Mucosa of descending colon (tissue), 3 donors: ENCODE results near the gene BPIFB2. TPM values are rescaled to one million over a fixed set of nuclear protein-coding genes. Genes with fewer than 3 reads are reported as not detected.

Experiments used
- ATAC-seq: fragments of 200-7000 bp; cut with Tn5 transposase; one replicate; pipeline ENCODE4 v1.9.1; 2020; ENCODE audit warnings: mild to moderate bottlenecking, moderate library complexity
- DNase-seq, 3 donors: peaks; one replicate each; pipeline ENCODE4 v3.0.0-alpha.2; 2020
- H3K36me3 ChIP-seq: fragments of 200-600 bp; one replicate; pipeline ENCODE4 v1.8.0; 2021; ENCODE audit warnings: low read depth, mild to moderate bottlenecking
- H3K4me1 ChIP-seq: fragments of 200-600 bp; one replicate; pipeline ENCODE4 v1.8.0; 2021; ENCODE audit warnings: low read depth, mild to moderate bottlenecking
- H3K4me3 ChIP-seq: fragments of 200-600 bp; one replicate; pipeline ENCODE4 v1.8.0; 2021; ENCODE audit warnings: mild to moderate bottlenecking
- H3K9me3 ChIP-seq: fragments of 200-600 bp; one replicate; pipeline ENCODE4 v1.8.0; 2021; ENCODE audit warnings: mild to moderate bottlenecking
- intact Hi-C, 2 donors: fragments of 100-400 bp; cut with DNase I in 1 of 2; cut with micrococcal nuclease in 1 of 2; formaldehyde crosslinking; loops; one replicate each; pipeline versions ENCODE4 v1.11.0 to v1.11.1; 2022; cut with DNase I, micrococcal nuclease
- total RNA-seq, 3 donors: library from RNA; stranded (reverse); fragmentation: NEBNext Ultra II Directional in 2 of 3; extraction: Animal tissue kit (Norgen Biotek cat#: 25700) in 2 of 3; gene quantifications; one replicate each; pipeline versions ENCODE4 v1.2.1 to v1.2.4, GENCODE V29; 2021 to 2023
- TF ChIP-seq, protein P1 (sequence below): fragments of 200-600 bp; IDR thresholded peaks from one replicate; pipeline ENCODE4 v1.8.0; 2022; ENCODE audit warnings: antibody characterized with exemption, mild to moderate bottlenecking
- donor health status: DM: no; HTN: no; CAD: no; lungs with moderate emphysema.
- donor health status: DM: no; HTN: no; CAD: no.
- donor health status: DM: no; HTN: yes; CAD: no.

The BPIFB2 gene
- total RNA-seq, 3 donors from 2014 or later = not detected

DNA sequence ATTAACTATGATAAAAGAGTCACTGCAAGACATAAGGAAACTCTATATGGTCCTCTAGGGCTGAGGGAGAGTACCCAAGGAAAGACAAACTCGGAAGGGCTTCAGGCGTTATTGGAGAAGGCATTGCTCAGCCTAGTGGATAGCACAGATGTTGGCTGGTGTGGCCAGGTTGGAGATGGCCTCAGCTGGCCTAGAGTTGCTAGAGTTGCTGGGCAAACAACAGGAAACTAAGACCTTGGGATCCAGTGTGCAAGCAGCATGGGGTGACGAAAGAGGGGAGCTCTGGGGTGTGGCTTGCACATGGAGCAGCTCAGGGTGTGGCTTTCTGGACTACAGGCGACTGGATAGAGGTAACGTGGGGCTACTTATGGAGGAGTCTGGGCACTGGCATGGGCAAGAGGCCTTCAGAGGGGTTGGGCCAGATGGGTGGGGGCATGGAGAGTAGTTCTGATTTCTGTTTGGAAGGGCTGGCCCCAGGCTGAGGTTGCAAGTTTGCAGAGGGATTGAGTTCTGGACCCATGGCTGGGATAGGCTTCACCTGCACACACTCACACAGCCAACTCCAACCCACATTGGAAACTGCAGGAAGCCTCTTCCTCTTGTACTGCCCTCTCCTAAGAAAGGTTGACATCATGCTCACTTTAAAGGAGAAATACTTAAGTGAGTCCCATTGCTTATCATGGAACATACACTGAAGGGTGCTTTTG, 18.7 kb downstream of the BPIFB2 start:
- intact Hi-C loops = no loop called here
- H3K4me3 ChIP-seq = no peak overlapping the region
- ATAC-seq (no peak), DNase-seq (no peak)
- no peaks in the 10 kb centered on the region for H3K4me1 ChIP-seq
- no peaks in the 10 kb centered on the region for H3K9me3 ChIP-seq
- no peaks in the 10 kb centered on the region for H3K36me3 ChIP-seq
- TF ChIP-seq, protein P1, sequence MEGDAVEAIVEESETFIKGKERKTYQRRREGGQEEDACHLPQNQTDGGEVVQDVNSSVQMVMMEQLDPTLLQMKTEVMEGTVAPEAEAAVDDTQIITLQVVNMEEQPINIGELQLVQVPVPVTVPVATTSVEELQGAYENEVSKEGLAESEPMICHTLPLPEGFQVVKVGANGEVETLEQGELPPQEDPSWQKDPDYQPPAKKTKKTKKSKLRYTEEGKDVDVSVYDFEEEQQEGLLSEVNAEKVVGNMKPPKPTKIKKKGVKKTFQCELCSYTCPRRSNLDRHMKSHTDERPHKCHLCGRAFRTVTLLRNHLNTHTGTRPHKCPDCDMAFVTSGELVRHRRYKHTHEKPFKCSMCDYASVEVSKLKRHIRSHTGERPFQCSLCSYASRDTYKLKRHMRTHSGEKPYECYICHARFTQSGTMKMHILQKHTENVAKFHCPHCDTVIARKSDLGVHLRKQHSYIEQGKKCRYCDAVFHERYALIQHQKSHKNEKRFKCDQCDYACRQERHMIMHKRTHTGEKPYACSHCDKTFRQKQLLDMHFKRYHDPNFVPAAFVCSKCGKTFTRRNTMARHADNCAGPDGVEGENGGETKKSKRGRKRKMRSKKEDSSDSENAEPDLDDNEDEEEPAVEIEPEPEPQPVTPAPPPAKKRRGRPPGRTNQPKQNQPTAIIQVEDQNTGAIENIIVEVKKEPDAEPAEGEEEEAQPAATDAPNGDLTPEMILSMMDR = no peak

DNA sequence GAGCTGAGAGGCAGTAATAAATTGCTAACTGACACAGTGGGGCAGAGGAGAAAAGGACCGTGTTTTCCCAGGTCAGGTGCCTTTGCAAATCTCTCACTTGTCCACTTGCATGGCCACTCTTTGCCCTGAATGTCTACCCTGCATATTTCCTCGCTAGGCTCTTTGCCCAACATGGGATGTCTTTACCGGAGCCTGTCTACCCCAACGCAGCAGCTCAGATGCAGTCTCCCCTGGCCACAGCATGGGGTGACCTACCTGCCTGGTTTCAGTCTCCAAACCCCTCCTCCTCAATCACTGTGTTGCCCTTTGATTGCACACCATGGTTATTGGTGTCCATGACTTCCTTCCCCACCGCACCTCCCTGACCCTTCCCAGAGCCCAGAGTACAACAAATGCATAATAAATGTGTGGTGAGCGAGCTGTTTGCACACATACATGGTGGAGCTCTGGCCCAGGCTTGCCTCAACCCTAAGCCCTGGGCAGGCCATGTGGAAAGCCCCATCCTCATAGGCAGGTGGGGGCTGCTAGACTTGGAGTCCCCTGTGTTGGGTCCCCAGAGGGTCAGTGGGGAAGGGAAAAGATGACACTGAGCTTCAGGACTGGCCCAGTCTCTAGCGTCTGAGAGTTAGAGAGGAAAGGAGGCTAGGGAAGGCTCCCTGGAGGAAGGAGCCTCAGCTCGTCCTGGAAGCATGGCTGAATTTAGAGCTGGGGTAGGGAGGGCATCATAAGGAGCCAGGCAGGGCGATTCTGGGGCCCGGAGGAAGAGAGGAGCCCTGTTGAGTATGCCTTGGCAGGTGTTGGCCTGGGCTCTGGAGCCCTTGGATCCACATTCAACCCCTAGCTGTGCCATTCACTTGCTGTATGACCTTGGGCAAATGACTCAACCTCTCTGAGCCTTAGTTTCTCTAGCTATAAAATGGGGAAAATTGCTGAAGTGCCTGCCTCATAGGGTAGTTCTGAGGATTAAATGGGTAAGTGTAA, 19.6 kb downstream of the BPIFB2 start:
- Histone ChIP-seq H3K9me3 (no peaks in the 10 kb centered on the region), H3K36me3 (no peaks in the 10 kb centered on the region), H3K4me1 (no peaks in the 10 kb centered on the region), H3K4me3 (no peak overlapping the region)
- TF ChIP-seq, protein P1 = no peak
- no peak for ATAC-seq
- DNase-seq = no peak
- intact Hi-C loops = no loop called here

DNA sequence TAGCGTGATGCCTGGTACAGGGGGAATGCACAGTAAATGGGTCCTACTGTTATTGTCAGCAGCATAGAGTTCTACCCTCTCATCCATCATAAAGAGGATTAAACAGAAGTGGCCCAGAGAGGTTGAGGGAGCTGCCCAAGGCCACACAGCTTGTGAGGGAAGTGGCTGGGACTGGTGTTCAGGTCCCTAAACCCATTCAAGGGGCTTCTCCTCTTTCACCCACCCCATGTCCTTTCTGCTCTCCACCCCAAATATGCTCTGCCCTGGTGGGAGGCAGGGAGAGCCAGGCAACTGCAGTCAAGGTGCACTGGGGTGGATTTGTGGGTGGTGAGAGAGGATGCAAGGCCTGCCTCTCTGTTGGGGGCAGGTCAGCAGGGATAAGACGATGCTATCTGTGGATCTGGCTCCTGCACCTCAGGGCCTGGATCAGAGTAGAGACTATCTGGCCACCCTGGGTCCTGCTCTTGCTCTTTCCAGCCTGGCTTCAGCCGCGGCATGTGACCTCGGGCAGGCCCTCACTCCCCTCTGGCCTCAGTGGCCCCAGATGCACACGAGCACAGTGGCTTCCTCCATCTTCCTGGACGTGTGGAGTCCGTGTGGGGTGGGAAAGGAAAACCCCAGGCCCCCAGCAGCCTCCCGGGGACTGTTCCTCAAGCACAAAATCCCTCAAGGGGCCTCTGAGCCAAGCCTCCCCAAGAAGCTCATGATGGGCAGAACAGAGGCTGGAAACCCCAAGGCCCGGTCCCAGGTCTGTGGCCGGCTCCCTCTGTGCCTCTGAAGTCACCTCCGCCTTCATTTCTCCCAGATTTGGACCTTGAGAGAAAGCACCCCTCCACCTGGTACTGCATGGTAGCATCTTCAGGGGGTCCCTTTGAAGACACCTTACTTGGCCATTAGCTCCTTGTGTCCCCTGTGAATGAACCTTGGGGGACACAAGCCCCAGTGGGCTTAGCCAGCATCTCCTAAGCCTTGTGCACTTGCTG, 20.6 kb downstream of the BPIFB2 start:
- intact Hi-C loops = no loop called here
- DNase-seq (no peak), ATAC-seq (no peak)
- no peaks in the 10 kb centered on the region for H3K4me1 ChIP-seq
- H3K4me3 ChIP-seq = no peak overlapping the region
- no peaks in the 10 kb centered on the region for H3K36me3 ChIP-seq
- TF ChIP-seq, protein P1 = no peak
- no peaks in the 10 kb centered on the region for H3K9me3 ChIP-seq

DNA sequence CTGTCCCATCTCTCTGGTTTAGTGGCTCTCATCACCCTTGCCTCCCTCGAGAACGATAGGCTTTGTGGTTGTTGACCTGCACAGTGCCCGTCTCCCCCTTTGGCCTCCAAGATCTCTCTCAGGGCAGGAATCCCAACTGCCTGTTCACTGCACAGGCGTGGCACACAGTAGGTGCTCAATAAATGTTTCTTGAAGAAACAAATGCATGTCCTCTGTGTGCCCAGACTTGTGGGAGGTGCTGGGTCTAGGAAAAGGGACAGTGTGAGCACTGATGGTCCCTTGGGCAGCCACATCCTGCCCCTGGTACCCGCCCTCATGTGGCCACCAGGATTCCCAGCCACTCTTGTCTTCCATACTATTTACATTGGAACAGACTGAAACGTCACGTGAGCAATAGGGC, 21.4 kb downstream of the BPIFB2 start:
- TF ChIP-seq, protein P1 = no peak

DNA sequence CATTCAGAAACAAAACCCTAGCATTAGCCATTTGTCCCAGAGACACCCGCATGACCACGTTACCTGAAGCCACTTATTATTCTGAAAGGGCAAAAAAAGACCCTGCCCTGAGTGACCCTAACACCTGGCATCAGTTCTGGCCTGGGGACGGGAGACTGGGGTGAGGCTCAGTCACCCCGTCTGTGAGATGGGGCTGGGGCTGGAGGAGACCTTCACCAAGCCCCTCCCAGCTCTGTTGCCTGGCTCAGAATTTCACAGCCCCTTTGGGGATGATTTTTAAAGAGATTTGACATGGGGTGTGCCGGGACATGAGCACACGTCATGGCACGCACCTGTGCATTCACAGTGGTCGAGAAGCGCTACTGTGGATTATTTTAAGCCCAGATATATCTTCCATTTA, 22.6 kb downstream of the BPIFB2 start:
- DNase-seq (no peak), ATAC-seq (no peak)
- Histone ChIP-seq H3K4me1 (no peaks in the 10 kb centered on the region), H3K9me3 (no peaks in the 10 kb centered on the region), H3K36me3 (no peaks in the 10 kb centered on the region), H3K4me3 (no peak overlapping the region)
- TF ChIP-seq, protein P1 = no peak
- intact Hi-C loops = no loop called here

More for the DNA sequence above, 21.4 kb downstream of the BPIFB2 start:
- ATAC-seq = no peak
- no peaks in the 10 kb centered on the region for H3K9me3 ChIP-seq
- no peak overlapping the region for H3K4me3 ChIP-seq
- DNase-seq = no peak
- H3K36me3 ChIP-seq = no peaks in the 10 kb centered on the region
- intact Hi-C loops = no loop called here
- H3K4me1 ChIP-seq = no peaks in the 10 kb centered on the region
